K562 (cell line): ENCODE data around the gene PPP1R37. TPM values are rescaled to one million over a fixed set of nuclear protein-coding genes. Genes with fewer than 3 reads are reported as not detected.

Experiments used
- ATAC-seq: fragments of 200-7000 bp; cut with Tn5 transposase; 3 replicates; pipeline ENCODE4 v1.9.1; 2020; ENCODE audit warnings: moderate library complexity
- BruUV-seq: library from RNA; stranded (reverse); fragments of 400-500 nt; replicated peaks from 2 replicates; lab custom pipeline; 2021; lab: Mats Ljungman, UMichigan
- CTCF ChIA-PET: fragments of 300-600 bp; formaldehyde crosslinking; extraction: SDS; loops from one replicate; lab custom pipeline; 2021; ENCODE audit warnings: low intra/inter-chr PET ratio; lab: Yijun Ruan, JAX
- POLR2A ChIA-PET: fragments of 300-600, 350-650 bp; sonication (Branson Sonifier 250); formaldehyde crosslinking; extraction: SDS; loops from one replicate; lab custom pipeline; 2021; ENCODE audit warnings: antibody characterized with exemption, inconsistent platforms; lab: Yijun Ruan, JAX
- DNase-seq, 4 experiments: peaks; one replicate each; pipeline versions ENCODE4 v3.0.0 to v3.0.0-alpha.2; 2011 to 2018; ENCODE audit warnings: low spot score in 3 of 4, mixed read lengths in 3 of 4; ENCODE audit errors: extremely low read depth in 1 of 4
- FAIRE-seq: peaks from 2 replicates; lab custom pipeline; 2011; peaks lifted over from hg19 to GRCh38; lab: Jason Lieb, UNC
- H2AFZ ChIP-seq: 2 replicates; pipeline ENCODE4 v1.6.0; 2011; ENCODE audit warnings: low read depth, low read length, control low read depth, inconsistent platforms
- H3K27ac ChIP-seq: fragments of 200-600 bp; 3 replicates; pipeline ENCODE4 v1.8.0; 2011; ENCODE audit warnings: low read depth, mild to moderate bottlenecking, control low read depth, inconsistent platforms, low read length, moderate library complexity, mixed read lengths; ENCODE audit errors: extremely low read depth
- H3K27me3 ChIP-seq, 2 experiments: fragments of 300-600 bp in 1 of 2; 2 replicates in 1 of 2; 3 replicates in 1 of 2; pipeline versions ENCODE4 v1.6.0 to v1.8.0; 2011; ENCODE audit warnings: inconsistent platforms in 2 of 2, low read length in 2 of 2, mild to moderate bottlenecking in 1 of 2, mixed read lengths in 1 of 2, moderate library complexity in 1 of 2; ENCODE audit not compliant: control insufficient read depth in 2 of 2, insufficient read depth in 2 of 2
- H3K36me3 ChIP-seq: fragments of 300-600 bp; 3 replicates; pipeline ENCODE4 v1.8.0; 2011; ENCODE audit warnings: mild to moderate bottlenecking, low read length, inconsistent platforms; ENCODE audit not compliant: control insufficient read depth, insufficient read depth
- H3K4me1 ChIP-seq, 2 experiments: fragments of 200-600 bp in 1 of 2; replicated peaks in 1 of 2; 2 replicates in 1 of 2; 3 replicates in 1 of 2; pipeline versions ENCODE4 v1.5.1 to v1.8.0; 2011; ENCODE audit warnings: inconsistent platforms in 2 of 2, low read length in 2 of 2, mild to moderate bottlenecking in 1 of 2, mixed read lengths in 1 of 2, moderate library complexity in 1 of 2; ENCODE audit not compliant: control insufficient read depth in 2 of 2, insufficient read depth in 2 of 2
- H3K4me2 ChIP-seq: 2 replicates; pipeline ENCODE4 v1.6.1; 2011; ENCODE audit warnings: low read length, control low read depth, inconsistent platforms, mixed read lengths; ENCODE audit not compliant: insufficient read depth
- H3K4me3 ChIP-seq: fragments of 200-600 bp; sonication (generic), shearing (Covaris generic); 2 replicates; pipeline ENCODE4 v1.5.1; 2016; ENCODE audit warnings: control low read depth, inconsistent platforms
- H3K79me2 ChIP-seq: fragments of 200-600 bp; 3 replicates; pipeline ENCODE4 v1.8.0; 2011; ENCODE audit warnings: low read length, inconsistent platforms; ENCODE audit not compliant: control insufficient read depth, insufficient read depth
- H3K9ac ChIP-seq, 2 experiments: 2 replicates each; pipeline versions ENCODE4 v1.6.0 to v1.6.1; 2011; ENCODE audit warnings: low read depth in 2 of 2, low read length in 2 of 2, control low read depth in 1 of 2, inconsistent platforms in 1 of 2, mild to moderate bottlenecking in 1 of 2, mixed read lengths in 1 of 2; ENCODE audit not compliant: insufficient read depth in 1 of 2
- H3K9me1 ChIP-seq: one replicate; pipeline ENCODE4 v1.6.0; 2011; ENCODE audit warnings: inconsistent platforms, mild to moderate bottlenecking, low read length, moderate library complexity; ENCODE audit not compliant: control insufficient read depth, insufficient read depth
- H3K9me3 ChIP-seq: replicated peaks from 2 replicates; pipeline ENCODE4 v1.5.1; 2011; ENCODE audit warnings: low read depth, low read length, inconsistent platforms; ENCODE audit not compliant: control insufficient read depth, insufficient read depth
- H4K20me1 ChIP-seq: replicated peaks from 2 replicates; pipeline ENCODE4 v1.6.1; 2011; ENCODE audit warnings: low read length, inconsistent platforms, mixed read lengths; ENCODE audit not compliant: control insufficient read depth, insufficient read depth
- ETV6 ChIP-seq, 3 experiments: fragments of 150-350 bp in 1 of 3; sonication (generic) in 1 of 3; formaldehyde crosslinking in 1 of 3; IDR thresholded peaks; 2 replicates each; pipeline versions ENCODE4 v1.6.1 to v1.8.0; 2014 to 2022; ENCODE audit warnings: borderline replicate concordance in 2 of 3, low read depth in 2 of 3, antibody characterized with exemption in 1 of 3, low read length in 1 of 3, mild to moderate bottlenecking in 1 of 3, missing genetic modification reagents in 1 of 3
- NEUROD1 ChIP-seq: fragments of 150-350 bp; IDR thresholded peaks from 2 replicates; pipeline ENCODE4 v1.6.1; 2014; ENCODE audit warnings: borderline replicate concordance, low read length, low read depth; ENCODE audit not compliant: partially characterized antibody
- POLR2G ChIP-seq: fragments of 200-400 bp; formaldehyde crosslinking; IDR thresholded peaks from 2 replicates; pipeline ENCODE4 v1.6.1; 2017; ENCODE audit warnings: low read depth, mild to moderate bottlenecking, antibody characterized with exemption, low read length, moderate library complexity
- SMC3 ChIP-seq: conservative IDR thresholded peaks from 2 replicates; pipeline ENCODE4 v1.6.1; 2011; ENCODE audit warnings: low read depth, low read length, improper control_type of control experiment; ENCODE audit not compliant: insufficient read depth
- WGBS: fragments of 100-300 bp; shearing (Covaris generic); methylation state at CpG from one replicate; pipeline ENCODE4 v1.1.6; 2016; ENCODE audit warnings: low coverage, mixed read lengths; ENCODE audit not compliant: insufficient coverage; ENCODE audit errors: missing lambda C conversion rate; 5-methylcytosine and 5-hydroxymethylcytosine counted together
- in situ Hi-C: fragments of 300-500 bp; cut with MboI; formaldehyde crosslinking; loops from 4 replicates; pipeline ENCODE4 v1.15.0; 2018; ENCODE audit warnings: inconsistent platforms, mixed read lengths
- intact Hi-C: fragments of 100-400 bp; cut with micrococcal nuclease; formaldehyde crosslinking; loops from 2 replicates; pipeline ENCODE4 v1.14.2; 2022
- polyA plus RNA-seq, 8 experiments: library from polyadenylated mRNA; depleted of rRNA in 4 of 8; stranded (reverse) in 5 of 8; unstranded in 3 of 8; fragments of >200 nt; fragmentation: Nextera tagmentation in 2 of 8; fragmentation: Illumina TruSeq in 1 of 8; extraction: Ambion mirVana in 2 of 8; extraction: Trizol in 1 of 8; gene quantifications; 2 replicates each; pipeline versions ENCODE4 v1.2.1 to v1.2.3, GENCODE V29; 2011 to 2014; ENCODE audit warnings: inconsistent platforms in 1 of 8, missing spikeins in 1 of 8
- total RNA-seq, 7 experiments: library from RNA; depleted of rRNA in 6 of 7; stranded (reverse); fragments of >200 nt in 6 of 7; fragmentation: Illumina TruSeq in 2 of 7; extraction: Trizol in 2 of 7; gene quantifications; 2 replicates each; pipeline versions ENCODE4 v1.2.1 to v1.2.3, GENCODE V29; 2011 to 2021; ENCODE audit warnings: low replicate concordance in 1 of 7
- TF ChIP-seq, protein P1 (sequence below): fragments of 450-650 bp; IDR thresholded peaks from 2 replicates; pipeline ENCODE4 v1.6.1; 2017; ENCODE audit warnings: antibody characterized with exemption, mild to moderate bottlenecking

Gene PPP1R37
- total and polyA plus RNA-seq, 9 of the 15 experiments (the other 6 are each of a cell fraction or from before 2014, with no cell fraction given) = 0.04 to 20.3 (median 7.3) TPM

DNA sequence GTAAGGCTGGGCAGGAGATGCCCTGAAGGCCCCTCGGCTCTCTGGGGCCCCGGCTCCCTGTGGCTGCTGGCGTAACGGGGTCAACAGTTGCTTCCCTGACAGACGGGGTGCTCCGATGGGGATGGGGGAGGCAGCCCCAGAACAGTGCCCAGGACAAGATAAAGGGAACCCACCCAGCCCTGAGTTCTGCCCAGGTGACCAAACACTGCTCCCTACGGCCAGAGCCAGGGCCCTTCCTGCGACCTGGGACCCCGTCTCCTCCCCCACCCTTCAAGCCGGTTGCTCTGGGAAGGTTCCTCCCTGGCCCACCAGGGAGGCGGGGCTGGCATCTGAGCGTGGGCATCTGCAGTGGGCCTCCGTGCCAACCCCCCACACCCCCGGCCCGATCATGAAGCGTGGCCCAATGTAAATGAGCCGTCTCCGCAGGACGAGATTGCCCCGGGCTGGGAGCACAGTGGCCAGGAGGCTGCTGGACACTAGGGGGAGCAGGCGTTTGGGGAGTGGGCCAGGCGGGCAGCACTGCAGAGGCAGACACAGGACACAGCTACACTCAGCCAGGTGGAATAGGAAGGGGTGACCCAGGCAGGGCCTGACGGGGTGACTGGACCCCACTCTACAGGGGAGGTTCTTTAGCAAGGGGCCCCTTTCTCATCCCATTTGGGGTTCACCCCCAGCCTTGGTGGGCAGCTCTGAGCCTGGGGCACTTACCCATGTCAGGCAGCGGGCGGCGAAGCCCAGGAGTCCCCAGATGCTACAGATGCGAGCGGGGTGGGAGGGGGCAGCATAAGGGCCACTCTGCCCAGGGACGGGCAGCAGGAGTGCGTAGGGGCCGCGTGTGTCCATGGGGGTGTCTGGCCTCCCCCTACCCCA is 69.0 kb downstream of the PPP1R37 start:
- H3K9me3 ChIP-seq = no peaks in the 10 kb centered on the region
- H3K27me3 ChIP-seq = peaks cover 6 to 26% of the 10 kb centered on the region in 2 experiments; a peak in 4 of 5 replicates
- FAIRE-seq = peak; percentile 55
- no peaks in the 10 kb centered on the region for H3K36me3 ChIP-seq
- ChIA-PET POLR2A (interaction anchor here (0.7 kb wide), 1 partner anchor 11 kb away, joined by 3 read pairs; no protein-coding TSS in a partner anchor), CTCF (interaction anchor here (1.3 kb wide), 1 partner anchor 86 kb away, joined by 4 read pairs; no protein-coding TSS in a partner anchor)
- intact Hi-C loops = loop anchor here (1.0 kb wide), 1 partner anchor 25 kb away; no protein-coding TSS in a partner anchor
- H3K4me1 ChIP-seq = peaks cover 3 to 70% of the 10 kb centered on the region in 2 experiments; a peak in 3 of 5 replicates
- no TSS peak for BruUV-seq
- DNase-seq = peak; percentile 49 to 66 (median 60)
- no peak overlapping the region for H3K9ac ChIP-seq
- H3K27ac ChIP-seq = no peak overlapping the region
- no peak overlapping the region for H3K4me2 ChIP-seq
- no peaks in the 10 kb centered on the region for H3K9me1 ChIP-seq
- in situ Hi-C loops = no loop called here
- ATAC-seq = peak; percentile 87
- WGBS = 26% methylated on average over 30 of the region's 32 CpGs
- no peak overlapping the region for H3K4me3 ChIP-seq
- H2AFZ ChIP-seq = no peak overlapping the region
- H3K79me2 ChIP-seq = no peaks in the 10 kb centered on the region
- peaks cover 18% of the 10 kb centered on the region; the same call in 1 of the 2 replicates for H4K20me1 ChIP-seq
- TF ChIP-seq POLR2G = peak; percentile 55
- TF ChIP-seq ETV6 (IDR thresholded peaks at IDR 0.05; ENCODE audit: borderline replicate concordance in 1 of 2, low read depth in 2 of 2, low read length in 1 of 2) = no peak
- no peak for TF ChIP-seq ETV6 (CRISPR knock-in tag; IDR thresholded peaks at IDR 0.05; ENCODE audit: borderline replicate concordance)
- 0 out of 2 replicates have a peak, but pooled peaks have one; percentile 50 for TF ChIP-seq SMC3
- TF ChIP-seq NEUROD1 = peak; percentile 23
- TF ChIP-seq, protein P1, sequence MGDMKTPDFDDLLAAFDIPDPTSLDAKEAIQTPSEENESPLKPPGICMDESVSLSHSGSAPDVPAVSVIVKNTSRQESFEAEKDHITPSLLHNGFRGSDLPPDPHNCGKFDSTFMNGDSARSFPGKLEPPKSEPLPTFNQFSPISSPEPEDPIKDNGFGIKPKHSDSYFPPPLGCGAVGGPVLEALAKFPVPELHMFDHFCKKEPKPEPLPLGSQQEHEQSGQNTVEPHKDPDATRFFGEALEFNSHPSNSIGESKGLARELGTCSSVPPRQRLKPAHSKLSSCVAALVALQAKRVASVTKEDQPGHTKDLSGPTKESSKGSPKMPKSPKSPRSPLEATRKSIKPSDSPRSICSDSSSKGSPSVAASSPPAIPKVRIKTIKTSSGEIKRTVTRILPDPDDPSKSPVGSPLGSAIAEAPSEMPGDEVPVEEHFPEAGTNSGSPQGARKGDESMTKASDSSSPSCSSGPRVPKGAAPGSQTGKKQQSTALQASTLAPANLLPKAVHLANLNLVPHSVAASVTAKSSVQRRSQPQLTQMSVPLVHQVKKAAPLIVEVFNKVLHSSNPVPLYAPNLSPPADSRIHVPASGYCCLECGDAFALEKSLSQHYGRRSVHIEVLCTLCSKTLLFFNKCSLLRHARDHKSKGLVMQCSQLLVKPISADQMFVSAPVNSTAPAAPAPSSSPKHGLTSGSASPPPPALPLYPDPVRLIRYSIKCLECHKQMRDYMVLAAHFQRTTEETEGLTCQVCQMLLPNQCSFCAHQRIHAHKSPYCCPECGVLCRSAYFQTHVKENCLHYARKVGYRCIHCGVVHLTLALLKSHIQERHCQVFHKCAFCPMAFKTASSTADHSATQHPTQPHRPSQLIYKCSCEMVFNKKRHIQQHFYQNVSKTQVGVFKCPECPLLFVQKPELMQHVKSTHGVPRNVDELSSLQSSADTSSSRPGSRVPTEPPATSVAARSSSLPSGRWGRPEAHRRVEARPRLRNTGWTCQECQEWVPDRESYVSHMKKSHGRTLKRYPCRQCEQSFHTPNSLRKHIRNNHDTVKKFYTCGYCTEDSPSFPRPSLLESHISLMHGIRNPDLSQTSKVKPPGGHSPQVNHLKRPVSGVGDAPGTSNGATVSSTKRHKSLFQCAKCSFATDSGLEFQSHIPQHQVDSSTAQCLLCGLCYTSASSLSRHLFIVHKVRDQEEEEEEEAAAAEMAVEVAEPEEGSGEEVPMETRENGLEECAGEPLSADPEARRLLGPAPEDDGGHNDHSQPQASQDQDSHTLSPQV = no peak
